Nucleus accumbens (tissue), 56 donors: ENCODE data around the gene COL6A5.

Source experiments
- DNase-seq, 56 donors: peaks; one replicate each; lab custom pipeline; 2025; lab: John Stamatoyannopoulos, UW

Gene COL6A5

GRCh38 chr3:130509008-130509407 lies 163.5 kb downstream of the COL6A5 start:
- no peak for DNase-seq

- no peak for DNase-seq
These were observed 169.2 kb downstream of the COL6A5 start for GRCh38 chr3:130514681-130515080.

- no peak for DNase-seq
These were observed 170.3 kb downstream of the COL6A5 start for GRCh38 chr3:130515755-130516154.

- no peak for DNase-seq
These were observed 171.4 kb downstream of the COL6A5 start, which contains the start of gene COL6A6 for GRCh38 chr3:130516645-130517512. Gene COL6A6 (plus strand): TSS chr3:130517177. CDS start chr3:130560365, 43,188 bp downstream.

- DNase-seq: no peak
These were observed 172.1 kb downstream of the COL6A5 start for GRCh38 chr3:130517602-130518001.

- no peak for DNase-seq
These were observed 174.3 kb downstream of the COL6A5 start for GRCh38 chr3:130519754-130520153.

- no peak for DNase-seq
These were observed 176.9 kb downstream of the COL6A5 start for GRCh38 chr3:130522399-130522798.

GRCh38 chr3:130527426-130527825 lies 182.0 kb downstream of the COL6A5 start:
- DNase-seq: no peak

- no peak for DNase-seq
These were observed 182.6 kb downstream of the COL6A5 start for GRCh38 chr3:130528120-130528519.

- no peak for DNase-seq
These were observed 184.2 kb downstream of the COL6A5 start for GRCh38 chr3:130529486-130530215.

GRCh38 chr3:130533247-130533646 lies 187.8 kb downstream of the COL6A5 start:
- DNase-seq: no peak
